Measurements from ENCODE around the gene TRO.

Gene TRO

DNA sequence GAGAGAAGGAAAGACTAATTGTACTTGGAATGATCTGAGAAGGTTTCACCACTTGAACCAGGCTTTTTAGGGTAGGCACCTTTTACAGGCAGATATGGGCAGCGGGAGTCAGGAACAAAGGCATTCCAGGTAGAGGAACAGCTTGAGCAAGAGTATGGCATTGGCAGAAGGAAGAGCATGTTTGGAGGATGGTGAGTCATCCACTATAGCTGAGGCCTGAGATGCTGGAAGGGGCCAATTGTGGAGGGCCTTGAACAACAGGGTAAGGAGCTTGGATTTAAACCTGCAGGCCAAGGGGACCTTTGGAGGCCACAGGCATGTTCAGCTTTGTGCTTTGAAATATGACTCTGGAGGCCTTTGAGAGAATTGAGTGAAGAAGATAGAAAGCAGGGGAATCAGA, 41.1 kb downstream of the TRO start:
- DNase-seq: no peak

DNA sequence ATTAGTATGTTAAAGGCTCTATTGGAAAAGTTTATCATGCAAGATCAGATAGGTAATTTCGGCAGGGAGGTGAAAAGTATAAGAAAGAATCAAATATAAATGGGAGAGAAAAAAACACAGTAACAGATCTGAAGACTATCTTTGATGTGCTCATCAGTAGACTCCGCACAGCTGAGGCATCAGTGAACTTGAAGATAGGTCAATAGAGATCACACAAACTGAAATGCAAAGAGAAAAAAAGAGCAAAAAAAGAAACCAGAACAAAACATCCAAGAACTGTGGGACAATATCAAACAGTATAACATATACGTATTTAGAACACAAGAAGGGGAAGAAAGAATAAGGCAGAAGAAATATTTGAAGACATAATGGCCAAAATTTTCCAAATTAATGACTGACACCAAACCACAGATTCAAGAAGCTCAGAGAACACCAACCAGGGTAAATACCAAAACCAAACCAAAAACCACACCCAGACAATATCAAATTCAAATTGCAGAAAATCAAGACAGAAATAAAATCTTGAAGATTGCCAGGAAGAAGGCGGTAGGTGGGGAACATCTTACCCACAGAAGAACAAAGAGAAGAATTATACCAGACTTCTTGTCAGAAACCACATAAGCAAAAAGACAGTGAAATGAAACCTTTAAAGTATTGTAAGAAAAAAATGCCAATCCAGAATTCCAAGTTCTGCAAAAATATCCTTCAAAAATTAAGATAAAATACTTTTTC, 44.3 kb downstream of the TRO start:
- DNase-seq: no peak

DNA sequence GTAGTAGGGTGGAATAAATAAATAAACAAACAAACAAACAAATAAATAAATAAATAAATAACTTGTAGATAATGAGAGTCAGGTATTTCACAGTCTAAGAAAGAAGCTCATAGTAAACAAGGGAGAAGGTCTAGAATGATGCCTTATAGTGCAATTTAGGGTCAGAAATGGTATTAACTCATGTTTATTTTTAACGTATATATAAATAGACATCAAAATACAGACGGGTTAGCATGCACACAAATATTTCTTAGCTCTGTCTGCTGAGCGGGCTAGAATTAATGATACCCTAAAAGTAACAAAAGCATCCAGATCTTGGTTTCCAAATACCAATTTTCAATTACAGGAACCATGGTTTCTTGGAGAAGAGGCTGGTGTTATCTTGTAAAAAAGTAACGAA, 56.8 kb downstream of the TRO start:
- no peak for DNase-seq

DNA sequence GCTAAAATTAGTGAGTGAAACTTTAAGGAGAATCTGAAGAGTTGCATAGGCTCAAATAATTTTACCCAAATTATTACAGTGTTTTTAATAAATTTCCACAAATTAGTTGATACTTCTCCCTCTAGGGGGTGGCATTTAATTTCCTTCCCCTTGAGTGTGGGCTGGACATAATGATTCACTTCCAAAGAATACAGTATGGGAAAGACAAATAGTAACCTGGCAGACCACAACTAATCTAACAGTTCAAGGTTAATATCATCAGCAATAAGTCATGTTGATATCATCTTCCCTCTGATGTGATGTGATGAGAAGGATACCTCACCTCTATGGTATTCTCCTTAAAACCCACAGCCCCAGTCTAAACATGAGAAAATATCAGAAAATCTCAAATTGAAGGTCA, 57.8 kb downstream of the TRO start:
- no peak for DNase-seq

DNA sequence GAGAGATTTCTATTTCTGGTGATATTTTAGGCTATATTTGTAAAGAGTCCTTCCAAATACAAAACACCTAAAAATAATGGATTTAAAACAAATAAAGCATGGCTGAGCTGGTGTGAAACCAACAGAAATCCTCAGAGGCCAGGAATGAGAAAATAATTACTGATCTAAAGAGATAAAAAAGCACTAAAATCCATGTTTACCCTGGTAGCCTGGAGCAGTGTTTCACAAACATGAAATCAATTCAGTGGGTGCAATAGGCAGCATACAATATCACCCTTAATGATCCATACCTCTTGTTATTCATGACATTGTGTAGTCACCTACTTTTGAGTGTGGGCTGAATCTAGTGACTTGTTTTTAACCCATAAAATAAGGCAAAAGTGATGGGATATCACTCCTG, 58.8 kb downstream of the TRO start:
- no peak for DNase-seq

DNA sequence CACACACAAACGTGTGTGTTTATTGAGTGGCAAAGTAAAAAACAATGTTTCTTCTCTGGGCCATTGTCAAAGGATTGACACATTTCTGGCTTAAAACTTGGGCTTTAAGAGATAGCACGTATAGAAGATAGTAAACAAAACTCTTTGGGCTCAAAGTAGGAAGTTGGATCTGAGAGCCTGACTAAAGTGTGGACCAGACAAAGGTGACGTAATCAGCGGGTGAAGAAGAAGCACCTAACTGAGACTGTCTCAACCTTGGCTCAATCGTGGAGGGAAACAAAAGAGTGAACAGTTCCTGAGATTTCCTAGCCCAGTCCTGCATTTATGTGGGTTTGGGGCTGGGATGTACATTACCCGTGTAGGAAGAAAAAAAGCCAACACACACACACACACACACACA, 59.7 kb downstream of the TRO start:
- DNase-seq: no peak
